ENCODE data around the gene MAP4K4.

The MAP4K4 gene

DNA sequence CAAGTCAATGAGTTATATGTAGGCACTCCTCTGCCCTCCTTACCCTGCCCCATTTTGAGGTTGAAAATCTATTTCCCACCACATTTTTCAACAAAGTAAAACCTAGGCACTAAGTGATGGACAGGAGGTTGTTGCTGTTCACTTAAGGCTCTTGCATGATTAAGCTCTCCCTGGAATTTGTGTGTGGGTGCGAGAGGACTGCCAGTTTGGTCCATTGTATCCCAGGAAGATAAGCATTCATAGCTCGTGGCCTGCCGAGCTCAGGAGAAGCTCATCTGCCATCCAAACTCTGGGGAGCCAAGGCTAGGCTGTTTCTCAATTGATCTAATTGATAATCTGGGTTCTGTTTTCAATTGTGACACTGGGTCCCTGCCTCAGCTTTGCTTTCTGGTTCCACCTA is 4.7 kb upstream of the MAP4K4 start:
- no peak for DNase-seq (ENCODE audit: low read depth)

DNA sequence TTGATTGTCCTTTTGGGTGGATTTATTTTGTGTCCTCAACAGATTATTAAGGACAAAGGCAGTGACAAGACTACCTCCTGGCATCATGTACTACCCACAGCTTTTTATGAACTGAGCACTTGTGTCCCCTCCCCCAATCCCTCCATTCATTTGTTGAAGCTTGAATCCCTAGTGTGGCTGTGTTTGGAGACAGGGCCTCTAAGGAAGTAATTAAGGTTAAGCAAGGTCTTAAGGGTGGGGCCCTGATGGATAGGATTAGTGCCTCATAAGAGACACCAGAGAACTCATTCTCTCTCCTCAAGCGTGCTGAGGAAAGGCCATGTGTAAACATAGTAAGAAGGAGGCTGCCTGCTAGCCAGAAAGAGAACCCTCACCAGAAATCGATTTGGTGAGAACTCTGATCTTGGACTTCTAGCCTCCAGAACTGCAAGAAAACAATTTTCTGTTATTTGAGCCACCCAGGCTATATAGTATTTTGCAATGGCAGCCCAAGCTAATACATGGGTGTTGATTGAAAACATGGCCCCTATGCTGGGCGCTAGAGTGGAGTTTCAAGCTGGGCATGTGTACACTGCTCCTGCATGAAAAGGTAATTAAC is 3.4 kb upstream of the MAP4K4 start:
- DNase-seq (ENCODE audit: low read depth): no peak

GRCh38 chr2:101696272-101697123 is 1.0 kb upstream of the MAP4K4 start:
- DNase-seq (ENCODE audit: low read depth): peak; percentile 32

DNA sequence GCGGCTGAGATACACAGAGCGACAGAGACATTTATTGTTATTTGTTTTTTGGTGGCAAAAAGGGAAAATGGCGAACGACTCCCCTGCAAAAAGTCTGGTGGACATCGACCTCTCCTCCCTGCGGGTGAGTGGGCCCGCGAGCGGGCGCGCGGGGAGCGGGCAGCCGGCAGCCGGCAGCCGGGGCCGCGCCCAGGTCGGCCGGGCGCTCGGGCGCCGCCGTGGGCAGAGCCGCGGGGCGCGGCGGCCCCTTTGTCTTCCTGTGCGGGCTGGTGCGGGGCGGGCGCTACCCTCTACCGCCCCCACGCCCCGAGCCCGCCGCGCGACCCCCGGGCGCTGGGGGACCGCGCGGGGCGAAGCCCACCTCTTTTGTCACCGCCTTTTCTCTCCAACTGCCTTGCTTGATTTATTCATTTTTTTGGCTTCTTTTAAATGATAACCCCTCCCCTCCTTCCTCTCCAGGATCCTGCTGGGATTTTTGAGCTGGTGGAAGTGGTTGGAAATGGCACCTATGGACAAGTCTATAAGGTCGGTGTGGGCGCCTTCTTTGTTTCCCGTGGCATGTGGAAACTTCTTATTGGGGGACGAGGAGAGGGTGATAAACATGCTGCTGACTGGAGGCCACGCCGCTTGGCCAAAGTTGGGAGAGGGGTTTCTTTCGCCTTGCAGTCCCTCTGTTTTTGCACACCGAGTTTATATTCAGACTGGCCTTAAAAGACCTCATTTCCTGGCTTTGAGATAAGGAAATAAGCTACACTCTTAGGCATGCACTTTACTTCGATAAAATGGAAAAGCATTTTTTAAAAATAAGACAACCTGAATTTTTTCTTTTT is 722 bp downstream of the MAP4K4 start:
- peak; percentile 46 for DNase-seq (ENCODE audit: low read depth)

DNA sequence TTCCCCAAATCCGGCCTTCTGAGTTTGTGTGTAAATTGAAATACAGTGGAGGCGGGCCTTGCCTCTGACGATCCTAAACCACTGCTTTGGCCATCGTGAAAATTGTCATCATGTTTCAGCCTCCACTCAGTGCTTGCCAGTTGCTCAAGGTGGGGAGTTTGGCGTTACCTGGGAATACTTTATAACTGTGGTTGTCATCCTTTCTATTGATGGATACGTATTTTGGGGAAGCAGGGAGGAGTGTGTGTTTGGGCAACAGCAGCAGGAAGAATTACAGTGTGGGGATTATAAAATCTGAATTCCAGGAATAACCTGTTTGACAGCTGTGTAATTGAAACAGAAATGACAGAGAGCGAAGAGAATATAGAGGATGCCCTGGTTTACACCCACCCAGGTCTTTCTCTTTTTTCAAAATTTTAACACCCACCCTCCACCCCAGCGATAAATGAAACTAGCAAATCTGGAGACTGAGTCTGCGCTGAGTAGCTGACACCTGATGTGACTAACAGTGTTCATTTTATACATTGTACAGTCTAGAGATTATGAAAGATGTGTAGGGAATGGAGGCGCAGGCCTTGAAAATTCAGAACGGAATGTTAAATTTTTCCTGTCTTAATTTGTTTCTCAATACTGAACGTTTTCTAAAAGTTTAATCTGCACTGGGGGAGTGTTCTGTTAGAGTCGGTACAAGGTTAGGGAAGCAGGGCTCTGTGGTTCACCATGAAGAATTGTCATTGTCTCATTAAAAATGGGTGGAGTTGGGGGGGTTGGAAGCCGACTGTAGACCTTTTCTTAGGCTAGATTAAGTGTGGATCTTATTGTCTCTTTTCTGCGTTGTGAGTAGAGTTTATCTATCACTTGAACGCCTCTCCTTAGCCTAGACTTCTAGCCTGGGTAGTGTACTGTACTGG is 1.6 kb downstream of the MAP4K4 start:
- peak; percentile 48 for DNase-seq (ENCODE audit: low read depth)

DNA sequence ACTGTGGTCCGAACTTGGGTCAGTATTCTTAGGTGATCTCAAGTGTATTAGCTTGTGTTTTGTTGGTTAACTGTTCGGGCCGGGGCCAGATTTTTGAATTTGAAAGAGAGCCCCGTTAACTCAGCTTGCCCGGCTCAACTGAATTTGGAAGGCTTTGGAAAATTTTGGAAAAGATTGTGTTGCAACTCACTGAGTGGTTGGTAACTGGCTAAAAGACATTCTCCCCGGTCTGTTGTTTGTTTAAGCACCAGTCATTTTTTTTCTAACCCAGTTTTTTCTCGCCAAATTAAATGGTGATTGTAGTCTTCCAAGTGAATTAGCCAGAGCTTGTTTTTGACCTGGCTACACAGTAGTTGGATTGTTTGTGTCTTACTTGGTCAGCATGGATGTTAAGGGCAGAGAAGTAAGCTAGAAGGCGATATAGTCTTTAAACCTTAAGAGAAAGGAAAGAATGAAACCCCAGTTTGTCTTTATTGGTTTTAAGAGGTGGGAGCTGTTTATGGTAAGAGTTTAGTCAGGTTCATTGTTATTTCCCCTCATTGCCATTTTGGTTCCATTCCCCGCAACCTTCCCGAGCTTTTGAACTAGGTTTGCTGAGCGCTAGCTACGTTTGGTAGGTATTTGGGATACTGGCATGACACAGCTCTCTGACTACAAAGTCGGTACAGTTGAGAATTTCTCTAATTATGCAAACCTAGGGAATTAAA is 2.4 kb downstream of the MAP4K4 start:
- DNase-seq (ENCODE audit: low read depth): peak; percentile 50

- peak; percentile 77 for DNase-seq (ENCODE audit: low read depth)
Measured at GRCh38 chr2:101704046-101704466, 6.5 kb downstream of the MAP4K4 start.

DNA sequence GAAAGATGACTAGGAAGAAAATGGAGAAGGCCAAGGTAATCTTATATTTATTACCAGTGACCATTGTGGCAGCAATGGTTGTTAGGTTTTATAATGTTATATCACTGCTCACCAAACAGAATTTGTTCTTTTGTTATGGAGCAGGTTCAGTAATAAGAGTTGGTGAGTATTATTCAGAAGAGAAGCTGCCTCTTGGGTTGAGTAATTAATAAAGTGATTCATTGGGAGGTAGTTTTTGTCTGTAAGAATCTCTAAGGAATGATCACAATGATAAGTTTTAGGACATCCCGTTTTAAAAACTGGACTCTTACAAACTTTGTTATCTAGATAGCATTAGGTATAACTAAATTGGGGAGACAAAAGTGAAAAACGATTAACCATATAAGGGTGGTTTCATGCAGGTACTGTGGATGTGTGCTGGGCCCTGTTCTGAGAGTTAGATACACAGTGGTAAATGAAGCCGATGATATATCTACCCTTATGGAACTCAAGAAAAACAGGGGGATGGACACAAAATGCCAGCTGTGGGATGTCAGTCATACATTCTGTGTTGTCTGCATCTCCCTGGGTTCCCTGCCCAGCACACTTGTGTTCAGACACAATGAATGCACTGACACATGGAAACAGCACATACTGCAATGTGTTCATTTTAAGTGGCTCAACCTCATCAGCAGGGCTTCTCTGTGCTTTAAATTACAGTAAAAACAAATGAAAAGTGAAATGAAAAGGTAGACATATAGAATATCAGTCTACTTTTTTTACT is 7.5 kb downstream of the MAP4K4 start:
- DNase-seq (ENCODE audit: low read depth): peak; percentile 51

GRCh38 chr2:101706121-101706818 is 8.8 kb downstream of the MAP4K4 start:
- DNase-seq (ENCODE audit: low read depth): no peak

DNA sequence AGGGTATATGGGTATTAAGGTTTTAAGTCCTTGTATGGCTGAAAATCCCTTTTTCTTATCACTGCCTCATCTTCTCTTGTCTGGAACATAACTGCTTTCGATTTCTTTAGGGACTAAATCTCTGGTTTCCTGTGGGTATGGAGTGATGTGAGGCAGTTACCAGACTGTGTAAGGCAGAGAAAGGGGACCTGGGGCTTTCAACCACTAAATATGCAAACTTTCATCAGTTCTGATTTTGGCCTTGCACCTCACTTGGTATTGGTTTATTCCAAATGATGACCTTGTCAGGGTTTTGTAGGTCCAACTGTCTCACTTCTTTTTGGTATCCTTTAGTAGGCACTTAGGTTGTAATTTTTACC is 9.3 kb downstream of the MAP4K4 start:
- peak; percentile 6 for DNase-seq (ENCODE audit: low read depth)

- no peak for DNase-seq (ENCODE audit: low read depth)
Measured at GRCh38 chr2:101710036-101710435, 12.5 kb downstream of the MAP4K4 start.

GRCh38 chr2:101710471-101711318 is 13.2 kb downstream of the MAP4K4 start:
- DNase-seq (ENCODE audit: low read depth): peak; percentile 48

DNA sequence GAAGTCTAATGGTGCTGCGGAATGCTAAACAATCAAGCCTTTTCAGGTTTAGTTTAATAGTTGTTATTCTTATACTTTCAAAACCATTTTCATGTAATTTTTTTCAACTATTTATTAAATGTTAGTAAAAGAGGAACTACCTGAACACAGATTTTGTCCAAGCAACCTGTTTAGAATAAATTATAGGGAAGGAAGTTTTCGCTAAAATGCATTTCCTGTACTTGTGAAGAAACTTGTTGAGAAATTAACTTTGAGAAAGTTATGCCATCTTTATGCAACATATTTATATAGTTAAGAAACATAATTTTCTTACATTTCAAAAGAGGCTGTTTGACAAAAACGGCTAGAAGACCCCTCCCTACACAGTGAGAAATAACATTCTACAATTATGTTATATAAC is 16.6 kb downstream of the MAP4K4 start:
- DNase-seq (ENCODE audit: low read depth): no peak

- no peak for DNase-seq (ENCODE audit: low read depth)
Measured at GRCh38 chr2:101717071-101717845, 19.8 kb downstream of the MAP4K4 start.

GRCh38 chr2:101718479-101718878 is 21.0 kb downstream of the MAP4K4 start:
- DNase-seq (ENCODE audit: low read depth): no peak

DNA sequence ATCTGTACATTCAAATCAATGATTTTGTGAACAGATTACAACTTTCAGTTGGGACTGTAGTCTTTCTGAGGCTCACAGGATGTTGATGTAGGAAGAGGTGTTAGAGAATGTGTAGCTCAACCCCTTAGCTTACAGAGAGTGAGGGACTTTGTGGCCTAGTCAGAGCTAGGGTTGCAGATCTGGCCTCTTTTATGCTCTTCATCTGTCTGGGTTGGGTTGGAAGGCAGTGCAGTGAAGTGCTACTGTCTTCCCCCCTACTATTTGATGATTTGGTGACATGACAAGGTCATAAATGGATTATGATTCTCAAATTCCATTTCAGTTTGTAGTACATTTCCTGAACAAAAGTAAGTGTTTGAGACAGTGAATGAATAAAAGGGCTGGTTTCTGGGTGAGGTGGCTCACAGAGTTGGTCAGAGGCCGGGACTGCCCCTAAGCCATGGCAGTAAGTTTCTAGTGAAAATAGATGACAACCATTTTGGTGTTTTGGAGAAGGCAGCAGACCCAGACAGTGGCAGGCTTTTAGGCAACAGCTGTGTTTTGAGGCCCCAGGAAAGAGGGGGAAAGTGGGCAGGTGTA is 21.6 kb downstream of the MAP4K4 start:
- peak; percentile 63 for DNase-seq (ENCODE audit: low read depth)

DNA sequence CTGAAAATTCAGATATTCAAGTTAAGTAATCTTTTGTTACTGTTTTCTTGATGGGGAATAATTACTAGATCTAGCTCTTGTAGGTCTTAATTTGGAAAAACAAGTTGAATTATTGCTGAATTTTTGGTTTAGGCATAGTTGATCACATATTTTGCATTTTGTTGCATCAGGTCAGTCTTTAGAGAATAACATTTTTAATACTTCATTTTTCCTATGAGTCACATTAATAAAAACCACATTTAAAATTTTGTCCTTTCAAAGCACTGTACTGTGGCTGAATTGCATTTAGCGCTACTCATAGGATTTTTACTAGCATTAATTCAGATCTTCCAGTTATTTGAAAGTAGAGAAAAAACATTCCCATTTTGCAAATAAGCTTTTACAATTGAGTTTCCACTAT is 23.2 kb downstream of the MAP4K4 start:
- DNase-seq (ENCODE audit: low read depth): peak; percentile 32

DNA sequence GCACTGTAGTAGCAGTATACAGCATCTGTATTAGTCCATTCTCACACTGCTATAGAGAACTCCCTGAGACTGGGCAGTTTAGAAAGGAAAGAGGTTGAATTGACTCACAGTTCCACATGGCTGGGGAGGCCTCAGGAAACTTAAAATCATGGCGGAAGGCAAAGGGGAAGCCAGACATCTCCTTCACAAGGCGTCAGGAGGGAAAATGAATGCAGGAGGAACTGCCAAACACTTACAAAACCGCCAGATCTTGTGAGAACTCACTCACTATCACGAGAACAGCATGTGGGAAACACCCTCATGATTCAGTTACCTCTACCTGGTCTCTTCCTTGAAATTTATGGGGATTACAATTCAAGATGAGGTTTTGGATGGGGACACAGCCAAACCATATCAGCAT is 25.4 kb downstream of the MAP4K4 start:
- no peak for DNase-seq (ENCODE audit: low read depth)

All from EH (cell line).